GM12878 (cell line): ENCODE measurements around the gene ARMC8. TPM values are rescaled to one million over a fixed set of nuclear protein-coding genes. Genes with fewer than 3 reads are reported as not detected.

Experiments
- ATAC-seq: fragments of 200-7000 bp; cut with Tn5 transposase; 3 replicates; pipeline ENCODE4 v1.9.1; 2020; ENCODE audit warnings: mild to moderate bottlenecking, moderate library complexity
- BruUV-seq: library from RNA; stranded (reverse); fragments of 400-500 nt; replicated peaks from 2 replicates; lab custom pipeline; 2021; lab: Mats Ljungman, UMichigan
- CTCF ChIA-PET: fragments of 300-600 bp; sonication (Branson Sonifier 250); formaldehyde crosslinking; extraction: SDS; loops from one replicate; lab custom pipeline; 2021; ENCODE audit warnings: inconsistent platforms; lab: Yijun Ruan, JAX
- POLR2A ChIA-PET: fragments of 350-600 bp; formaldehyde crosslinking; extraction: SDS; loops from one replicate; lab custom pipeline; 2021; ENCODE audit warnings: inconsistent platforms; lab: Charles Lee
- RAD21 ChIA-PET: fragments of 300-600 bp; sonication (Branson Sonifier 250); formaldehyde crosslinking; loops from one replicate; lab custom pipeline; 2023; ENCODE audit warnings: antibody characterized with exemption; ENCODE audit not compliant: unreplicated experiment; lab: Charles Lee
- SMC1A ChIA-PET: fragments of 300-600 bp; sonication (Branson Sonifier 250); formaldehyde crosslinking; loops from one replicate; lab custom pipeline; 2023; ENCODE audit not compliant: unreplicated experiment, uncharacterized antibody; lab: Charles Lee
- DNase-seq: peaks from one replicate; pipeline ENCODE4 v3.0.0-alpha.2; 2011; ENCODE audit warnings: low read depth, low spot score
- FAIRE-seq: peaks from 3 replicates; lab custom pipeline; 2011; peaks lifted over from hg19 to GRCh38; lab: Jason Lieb, UNC
- H2AFZ ChIP-seq: 2 replicates; pipeline ENCODE4 v1.6.0; 2011; ENCODE audit warnings: low read depth, low read length, control low read depth; ENCODE audit not compliant: control insufficient read depth
- H3K27ac ChIP-seq: 2 replicates; pipeline ENCODE4 v1.5.1; 2011; ENCODE audit warnings: control low read depth; ENCODE audit not compliant: control insufficient read depth, insufficient read depth
- H3K27me3 ChIP-seq, 2 experiments: replicated peaks in 1 of 2; 2 replicates each; pipeline versions ENCODE4 v1.6.0 to v1.6.1; 2011; ENCODE audit warnings: low read length in 1 of 2; ENCODE audit not compliant: control insufficient read depth in 2 of 2, insufficient read depth in 2 of 2
- H3K36me3 ChIP-seq, 2 experiments: 2 replicates each; pipeline ENCODE4 v1.5.1; 2011; ENCODE audit warnings: low read length in 1 of 2; ENCODE audit not compliant: control insufficient read depth in 2 of 2, insufficient read depth in 2 of 2
- H3K4me1 ChIP-seq: 2 replicates; pipeline ENCODE4 v1.6.1; 2011; ENCODE audit warnings: mild to moderate bottlenecking, low read length, moderate library complexity, mixed read lengths; ENCODE audit not compliant: control insufficient read depth, insufficient read depth
- H3K4me2 ChIP-seq: 2 replicates; pipeline ENCODE4 v1.6.0; 2011; ENCODE audit warnings: control low read depth; ENCODE audit not compliant: control insufficient read depth, insufficient read depth
- H3K4me3 ChIP-seq: fragments of 200-600 bp; sonication (generic); 2 replicates; pipeline ENCODE4 v1.5.1; 2016
- H3K79me2 ChIP-seq: 2 replicates; pipeline ENCODE4 v1.6.0; 2011; ENCODE audit warnings: low read length; ENCODE audit not compliant: control insufficient read depth, insufficient read depth
- H3K9ac ChIP-seq: 2 replicates; pipeline ENCODE4 v1.8.0; 2011; ENCODE audit warnings: low read length, control low read depth, mixed read lengths; ENCODE audit not compliant: control insufficient read depth, insufficient read depth
- H3K9me3 ChIP-seq: replicated peaks from 3 replicates; pipeline ENCODE4 v1.5.1; 2011; ENCODE audit warnings: mild to moderate bottlenecking, low read length; ENCODE audit not compliant: control insufficient read depth, insufficient read depth
- H4K20me1 ChIP-seq: 2 replicates; pipeline ENCODE4 v1.6.0; 2011; ENCODE audit not compliant: control insufficient read depth, insufficient read depth
- CHD1 ChIP-seq: IDR thresholded peaks from 2 replicates; pipeline ENCODE4 v1.6.1; 2012; ENCODE audit warnings: low read depth, low read length, improper control_type of control experiment
- CREB1 ChIP-seq: IDR thresholded peaks from 2 replicates; pipeline ENCODE4 v1.6.1; 2012; ENCODE audit warnings: low read depth, mild to moderate bottlenecking, inconsistent platforms
- ESRRA ChIP-seq: IDR thresholded peaks from 2 replicates; pipeline ENCODE4 v1.6.1; 2012; ENCODE audit warnings: mild to moderate bottlenecking, low read length, improper control_type of control experiment
- EZH2 ChIP-seq: IDR thresholded peaks from 2 replicates; pipeline ENCODE4 v1.6.1; 2012; ENCODE audit warnings: low read depth, mild to moderate bottlenecking, control low read depth, inconsistent platforms, low read length, borderline replicate concordance; ENCODE audit not compliant: control insufficient read depth
- FOS ChIP-seq: IDR thresholded peaks from 3 replicates; pipeline ENCODE4 v1.6.1; 2011; ENCODE audit warnings: borderline replicate concordance; ENCODE audit not compliant: insufficient read length; ENCODE audit errors: extremely low read depth
- FOXM1 ChIP-seq: IDR thresholded peaks from 2 replicates; pipeline ENCODE4 v1.6.1; 2012; ENCODE audit warnings: low read depth, mild to moderate bottlenecking, inconsistent platforms, low read length, moderate library complexity
- RELB ChIP-seq: fragments of 450-650 bp; IDR thresholded peaks from 2 replicates; pipeline ENCODE4 v1.6.1; 2017; ENCODE audit warnings: low read depth, mild to moderate bottlenecking, moderate library complexity
- ZNF24 ChIP-seq: fragments of 450-650 bp; IDR thresholded peaks from 2 replicates; pipeline ENCODE4 v1.6.1; 2017; ENCODE audit warnings: antibody characterized with exemption, mild to moderate bottlenecking
- ZZZ3 ChIP-seq: IDR thresholded peaks from 2 replicates; pipeline ENCODE4 v1.6.1; 2011; ENCODE audit warnings: low read depth; ENCODE audit not compliant: control insufficient read depth, insufficient read length
- WGBS: methylation state at CpG from one replicate; pipeline ENCODE4 v1.1.6; 2016; ENCODE audit warnings: low lambda C conversion rate; ENCODE audit not compliant: insufficient replicate concordance, insufficient coverage; ENCODE audit errors: missing lambda C conversion rate; 5-methylcytosine and 5-hydroxymethylcytosine counted together
- in situ Hi-C: fragments of 300-500 bp; cut with MboI; formaldehyde crosslinking; loops from 9 replicates; pipeline ENCODE4 v1.14.3; 2018; ENCODE audit warnings: mixed read lengths
- intact Hi-C: fragments of 100-400 bp; cut with micrococcal nuclease; formaldehyde crosslinking; loops from one replicate; pipeline ENCODE4 v1.14.2; 2022; ENCODE audit not compliant: unreplicated experiment
- polyA plus RNA-seq, 11 experiments: library from polyadenylated mRNA; depleted of rRNA in 4 of 11; unstranded in 6 of 11; stranded (reverse) in 5 of 11; fragments of >200 nt; fragmentation: Nextera tagmentation in 4 of 11; fragmentation: Illumina TruSeq in 1 of 11; extraction: Ambion mirVana in 4 of 11; extraction: Trizol in 1 of 11; gene quantifications; 1 replicate in 1 of 11; 2 replicates in 10 of 11; pipeline versions ENCODE4 v1.2.1 to v1.2.3, GENCODE V29; 2011 to 2016; ENCODE audit warnings: inconsistent platforms in 2 of 11, missing spikeins in 2 of 11, low read depth in 1 of 11
- total RNA-seq, 4 experiments: library from RNA; depleted of rRNA in 3 of 4; stranded (reverse); fragments of >200 nt in 3 of 4; fragmentation: Illumina TruSeq in 1 of 4; extraction: Trizol in 1 of 4; gene quantifications; 2 replicates each; pipeline versions ENCODE4 v1.2.1 to v1.2.3, GENCODE V29; 2013 to 2021
- TF ChIP-seq, protein P1 (sequence below): IDR thresholded peaks from 2 replicates; pipeline ENCODE4 v1.6.1; 2012; ENCODE audit warnings: low read depth, low read length, improper control_type of control experiment
- TF ChIP-seq, protein P2 (sequence below): fragments of 450-650 bp; formaldehyde crosslinking; IDR thresholded peaks from 2 replicates; pipeline ENCODE4 v1.4.0; 2022; ENCODE audit warnings: mild to moderate bottlenecking, moderate library complexity

Gene ARMC8
- total and polyA plus RNA-seq, 10 of the 15 experiments (the other 5 are each of a cell fraction or from before 2014, with no cell fraction given) = 29.8 to 93.4 (median 45.3) TPM

- in situ Hi-C loops (no loop called here), intact Hi-C loops (no loop called here)
- H3K9ac ChIP-seq = no peak overlapping the region
- no peak overlapping the region for H3K4me2 ChIP-seq
- no peak for DNase-seq
- no peaks in the 10 kb centered on the region for H3K4me1 ChIP-seq
- H3K36me3 ChIP-seq = peaks cover 4 to 6% of the 10 kb centered on the region in 2 experiments; a peak in 3 of 4 replicates
- H3K4me3 ChIP-seq = no peak overlapping the region
- CTCF ChIA-PET = interaction anchor here (0.8 kb wide), 1 partner anchor 26 kb away, joined by 3 read pairs; no protein-coding TSS in a partner anchor
- WGBS = 50% methylated on average over 1 of the region's 1 CpG
- no peak overlapping the region for H2AFZ ChIP-seq
- no peaks in the 10 kb centered on the region for H3K9me3 ChIP-seq
- no peaks in the 10 kb centered on the region for H3K27me3 ChIP-seq
- SMC1A ChIA-PET = interaction anchor here (0.9 to 1.2 kb wide), 2 partner anchors 12 to 17 kb away, joined by 3 to 5 read pairs; no protein-coding TSS in a partner anchor
- no peak overlapping the region for H3K27ac ChIP-seq
- peak; percentile 52 for FAIRE-seq
- no peaks in the 10 kb centered on the region for H4K20me1 ChIP-seq
- TF ChIP-seq ZZZ3 (no peak), CHD1 (no peak), CREB1 (peak; percentile 12; the same call in 1 of the 2 replicates), FOS (no peak), ESRRA (no peak), FOXM1 (no peak)
- TF ChIP-seq, all 136 proteins: peak for 1
- peaks cover 1% of the 10 kb centered on the region; the same call in 1 of the 2 replicates for H3K79me2 ChIP-seq
- RAD21 ChIA-PET = interaction anchor here (1.1 kb wide), 1 partner anchor 167 kb away, joined by 3 read pairs; no protein-coding TSS in a partner anchor
- POLR2A ChIA-PET = no interaction called here
- no TSS peak for BruUV-seq
- ATAC-seq = no peak
Measured at GRCh38 chr3:138219255-138219654, 32.2 kb downstream of the ARMC8 start.

- H3K27me3 ChIP-seq = no peaks in the 10 kb centered on the region
- in situ Hi-C loops (no loop called here), intact Hi-C loops (no loop called here)
- SMC1A ChIA-PET = interaction anchor here (1.2 kb wide), 1 partner anchor 46 kb away, joined by 3 read pairs; the partner anchor contains the start of gene DBR1
- BruUV-seq = no TSS peak
- peaks cover 4 to 6% of the 10 kb centered on the region in 2 experiments; a peak in 3 of 4 replicates for H3K36me3 ChIP-seq
- no peaks in the 10 kb centered on the region for H3K4me1 ChIP-seq
- no peaks in the 10 kb centered on the region for H4K20me1 ChIP-seq
- no peak overlapping the region for H3K4me2 ChIP-seq
- ATAC-seq (no peak), FAIRE-seq (no peak), DNase-seq (no peak)
- RAD21 ChIA-PET = no interaction called here
- no peak overlapping the region for H3K27ac ChIP-seq
- no peak overlapping the region for H3K9ac ChIP-seq
- H3K9me3 ChIP-seq = no peaks in the 10 kb centered on the region
- peaks cover 1% of the 10 kb centered on the region; the same call in 1 of the 2 replicates for H3K79me2 ChIP-seq
- no peak overlapping the region for H2AFZ ChIP-seq
- CTCF ChIA-PET = interaction anchor here (0.8 to 1.1 kb wide), 3 partner anchors 9 to 27 kb away, joined by 3 to 6 read pairs (median 3); no protein-coding TSS in a partner anchor
- WGBS = 100% methylated on average over 1 of the region's 1 CpG
- POLR2A ChIA-PET = interaction anchor here (0.6 kb wide), 1 partner anchor 12 kb away, joined by 3 read pairs; no protein-coding TSS in a partner anchor
- H3K4me3 ChIP-seq = no peak overlapping the region
- TF ChIP-seq ZNF24 (no peak), EZH2 (no peak), RELB (no peak)
- TF ChIP-seq, protein P1, sequence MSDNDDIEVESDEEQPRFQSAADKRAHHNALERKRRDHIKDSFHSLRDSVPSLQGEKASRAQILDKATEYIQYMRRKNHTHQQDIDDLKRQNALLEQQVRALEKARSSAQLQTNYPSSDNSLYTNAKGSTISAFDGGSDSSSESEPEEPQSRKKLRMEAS = no peak
- TF ChIP-seq, protein P2, sequence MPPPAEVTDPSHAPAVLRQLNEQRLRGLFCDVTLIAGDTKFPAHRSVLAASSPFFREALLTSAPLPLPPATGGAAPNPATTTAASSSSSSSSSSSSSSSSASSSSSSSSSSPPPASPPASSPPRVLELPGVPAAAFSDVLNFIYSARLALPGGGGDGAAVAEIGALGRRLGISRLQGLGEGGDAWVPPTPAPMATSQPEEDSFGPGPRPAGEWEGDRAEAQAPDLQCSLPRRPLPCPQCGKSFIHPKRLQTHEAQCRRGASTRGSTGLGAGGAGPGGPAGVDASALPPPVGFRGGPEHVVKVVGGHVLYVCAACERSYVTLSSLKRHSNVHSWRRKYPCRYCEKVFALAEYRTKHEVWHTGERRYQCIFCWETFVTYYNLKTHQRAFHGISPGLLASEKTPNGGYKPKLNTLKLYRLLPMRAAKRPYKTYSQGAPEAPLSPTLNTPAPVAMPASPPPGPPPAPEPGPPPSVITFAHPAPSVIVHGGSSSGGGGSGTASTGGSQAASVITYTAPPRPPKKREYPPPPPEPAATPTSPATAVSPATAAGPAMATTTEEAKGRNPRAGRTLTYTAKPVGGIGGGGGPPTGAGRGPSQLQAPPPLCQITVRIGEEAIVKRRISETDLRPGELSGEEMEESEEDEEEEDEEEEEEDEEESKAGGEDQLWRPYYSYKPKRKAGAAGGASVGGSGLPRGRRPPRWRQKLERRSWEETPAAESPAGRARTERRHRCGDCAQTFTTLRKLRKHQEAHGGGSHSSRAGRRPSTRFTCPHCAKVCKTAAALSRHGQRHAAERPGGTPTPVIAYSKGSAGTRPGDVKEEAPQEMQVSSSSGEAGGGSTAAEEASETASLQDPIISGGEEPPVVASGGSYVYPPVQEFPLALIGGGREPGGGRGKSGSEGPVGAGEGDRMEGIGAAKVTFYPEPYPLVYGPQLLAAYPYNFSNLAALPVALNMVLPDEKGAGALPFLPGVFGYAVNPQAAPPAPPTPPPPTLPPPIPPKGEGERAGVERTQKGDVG (CRISPR knock-in tag) = no peak
Measured at GRCh38 chr3:138220242-138220641, 33.1 kb downstream of the ARMC8 start.
